CD4-positive, alpha-beta T cell treated with Interferon gamma for 1 hour (primary cell): ENCODE measurements around the gene SPATA6.
"Not testable (repeated sequence)": the region's sequence is repeated elsewhere in the genome, so short reads cannot be mapped to it uniquely, and the experiment has no call there.

Experiments
- DNase-seq: peaks from one replicate; pipeline ENCODE4 v3.0.0-alpha.2; 2020

Gene SPATA6

GRCh38 chr1:48338257-48338656, 133.7 kb downstream of the SPATA6 start:
- no peak for DNase-seq

GRCh38 chr1:48333316-48333715, 138.7 kb downstream of the SPATA6 start:
- DNase-seq = no peak

- no peak for DNase-seq
Measured at GRCh38 chr1:48332115-48332514, 139.9 kb downstream of the SPATA6 start.

GRCh38 chr1:48329905-48330304, 142.1 kb downstream of the SPATA6 start:
- no peak for DNase-seq

- no peak for DNase-seq
Measured at GRCh38 chr1:48329486-48329885, 142.5 kb downstream of the SPATA6 start.

- not testable (repeated sequence) for DNase-seq
Measured at GRCh38 chr1:48311829-48312228, 160.2 kb downstream of the SPATA6 start.

- DNase-seq = no peak
Measured at GRCh38 chr1:48309564-48310082, 162.4 kb downstream of the SPATA6 start.

GRCh38 chr1:48302652-48303051, 169.4 kb downstream of the SPATA6 start:
- no peak for DNase-seq

- DNase-seq = no peak
Measured at GRCh38 chr1:48294656-48295055, 177.3 kb downstream of the SPATA6 start.

- DNase-seq = not testable (repeated sequence)
Measured at GRCh38 chr1:48294094-48294493, 177.9 kb downstream of the SPATA6 start.

GRCh38 chr1:48292706-48293105, 179.3 kb downstream of the SPATA6 start:
- DNase-seq = no peak

GRCh38 chr1:48291421-48291820, 180.6 kb downstream of the SPATA6 start:
- DNase-seq = no peak

GRCh38 chr1:48285525-48285924, 186.5 kb downstream of the SPATA6 start:
- DNase-seq = no peak

GRCh38 chr1:48284696-48285420, 187.1 kb downstream of the SPATA6 start:
- not testable (repeated sequence) for DNase-seq

- not testable (repeated sequence) for DNase-seq
Measured at GRCh38 chr1:48282329-48282728, 189.7 kb downstream of the SPATA6 start.

GRCh38 chr1:48277437-48277836, 194.6 kb downstream of the SPATA6 start:
- DNase-seq = not testable (repeated sequence)

- no peak for DNase-seq
Measured at GRCh38 chr1:48266576-48266975, 205.4 kb downstream of the SPATA6 start.

GRCh38 chr1:48263041-48263440, 209.0 kb downstream of the SPATA6 start:
- no peak for DNase-seq

- no peak for DNase-seq
Measured at GRCh38 chr1:48261881-48262400, 210.1 kb downstream of the SPATA6 start.

- no peak for DNase-seq
Measured at GRCh38 chr1:48258106-48258505, 213.9 kb downstream of the SPATA6 start.

GRCh38 chr1:48254254-48254653, 217.8 kb downstream of the SPATA6 start:
- DNase-seq = no peak

GRCh38 chr1:48251821-48252220, 220.2 kb downstream of the SPATA6 start:
- no peak for DNase-seq

GRCh38 chr1:48251323-48251722, 220.7 kb downstream of the SPATA6 start:
- DNase-seq = no peak

- DNase-seq = no peak
Measured at GRCh38 chr1:48250572-48250971, 221.4 kb downstream of the SPATA6 start.

- no peak for DNase-seq
Measured at GRCh38 chr1:48249868-48250267, 222.1 kb downstream of the SPATA6 start.
